Left ventricle myocardium inferior (tissue), 1 donor: ENCODE measurements around the gene MRS2. TPM values are rescaled to one million over a fixed set of nuclear protein-coding genes. Genes with fewer than 3 reads are reported as not detected.

Experiments used
- DNase-seq: peaks from one replicate; pipeline ENCODE4 v3.0.0-alpha.2; 2020
- H3K27ac ChIP-seq: fragments of 200-600 bp; replicated peaks from 2 replicates; pipeline ENCODE4 v1.8.0; 2021
- H3K27me3 ChIP-seq: fragments of 200-600 bp; 2 replicates; pipeline ENCODE4 v1.8.0; 2021; ENCODE audit warnings: low read depth
- H3K36me3 ChIP-seq: fragments of 200-600 bp; 2 replicates; pipeline ENCODE4 v1.8.0; 2021
- H3K4me1 ChIP-seq: fragments of 200-600 bp; 2 replicates; pipeline ENCODE4 v1.8.0; 2021
- H3K4me3 ChIP-seq: fragments of 200-600 bp; 2 replicates; pipeline ENCODE4 v1.8.0; 2021; ENCODE audit warnings: mild to moderate bottlenecking, moderate library complexity
- H3K9me3 ChIP-seq: fragments of 200-600 bp; replicated peaks from 2 replicates; pipeline ENCODE4 v1.8.0; 2021
- intact Hi-C: fragments of 100-400 bp; cut with micrococcal nuclease; formaldehyde crosslinking; loops from one replicate; pipeline ENCODE4 v1.11.0; 2022
- total RNA-seq: library from RNA; stranded (reverse); fragmentation: NEBNext Ultra II Directional; extraction: Animal tissue kit (Norgen Biotek cat#: 25700); gene quantifications from one replicate; pipeline ENCODE4 v1.2.1, GENCODE V29; 2021
- TF ChIP-seq, protein P1 (sequence below): fragments of 200-600 bp; IDR thresholded peaks from 2 replicates; pipeline ENCODE4 v1.8.0; 2021; ENCODE audit warnings: antibody characterized with exemption, mild to moderate bottlenecking, borderline replicate concordance
- donor health status: DM: no; HTN: yes; CAD: no; lungs with severe emphysema.

MRS2 gene
- total RNA-seq, 1 donor from 2014 or later = 44.7 TPM

DNA sequence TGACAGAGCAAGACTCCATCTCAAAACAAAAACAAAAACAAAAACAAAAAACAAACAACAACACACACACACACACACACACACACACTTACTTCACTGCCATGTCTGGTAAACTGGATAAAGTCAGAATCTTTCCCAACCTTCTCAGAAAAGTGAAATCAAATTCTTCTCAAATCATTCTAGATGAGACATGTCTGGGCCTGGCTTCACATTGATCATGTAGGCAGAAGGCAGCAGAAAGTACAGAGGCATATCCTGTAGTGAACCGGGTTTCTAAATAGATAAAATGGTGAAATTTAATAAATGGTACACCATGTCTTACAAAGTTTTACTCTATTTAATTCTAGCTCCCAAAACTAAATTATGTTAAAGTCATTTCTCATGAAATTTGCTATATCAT is 14.9 kb upstream of the MRS2 start:
- Histone ChIP-seq H3K27me3 (peaks cover 8% of the 10 kb centered on the region), H3K9me3 (no peaks in the 10 kb centered on the region), H3K4me3 (no peak overlapping the region), H3K36me3 (no peaks in the 10 kb centered on the region), H3K4me1 (no peaks in the 10 kb centered on the region), H3K27ac (no peak overlapping the region)
- intact Hi-C loops = no loop called here
- TF ChIP-seq, protein P1, sequence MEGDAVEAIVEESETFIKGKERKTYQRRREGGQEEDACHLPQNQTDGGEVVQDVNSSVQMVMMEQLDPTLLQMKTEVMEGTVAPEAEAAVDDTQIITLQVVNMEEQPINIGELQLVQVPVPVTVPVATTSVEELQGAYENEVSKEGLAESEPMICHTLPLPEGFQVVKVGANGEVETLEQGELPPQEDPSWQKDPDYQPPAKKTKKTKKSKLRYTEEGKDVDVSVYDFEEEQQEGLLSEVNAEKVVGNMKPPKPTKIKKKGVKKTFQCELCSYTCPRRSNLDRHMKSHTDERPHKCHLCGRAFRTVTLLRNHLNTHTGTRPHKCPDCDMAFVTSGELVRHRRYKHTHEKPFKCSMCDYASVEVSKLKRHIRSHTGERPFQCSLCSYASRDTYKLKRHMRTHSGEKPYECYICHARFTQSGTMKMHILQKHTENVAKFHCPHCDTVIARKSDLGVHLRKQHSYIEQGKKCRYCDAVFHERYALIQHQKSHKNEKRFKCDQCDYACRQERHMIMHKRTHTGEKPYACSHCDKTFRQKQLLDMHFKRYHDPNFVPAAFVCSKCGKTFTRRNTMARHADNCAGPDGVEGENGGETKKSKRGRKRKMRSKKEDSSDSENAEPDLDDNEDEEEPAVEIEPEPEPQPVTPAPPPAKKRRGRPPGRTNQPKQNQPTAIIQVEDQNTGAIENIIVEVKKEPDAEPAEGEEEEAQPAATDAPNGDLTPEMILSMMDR = no peak
- no peak for DNase-seq

DNA sequence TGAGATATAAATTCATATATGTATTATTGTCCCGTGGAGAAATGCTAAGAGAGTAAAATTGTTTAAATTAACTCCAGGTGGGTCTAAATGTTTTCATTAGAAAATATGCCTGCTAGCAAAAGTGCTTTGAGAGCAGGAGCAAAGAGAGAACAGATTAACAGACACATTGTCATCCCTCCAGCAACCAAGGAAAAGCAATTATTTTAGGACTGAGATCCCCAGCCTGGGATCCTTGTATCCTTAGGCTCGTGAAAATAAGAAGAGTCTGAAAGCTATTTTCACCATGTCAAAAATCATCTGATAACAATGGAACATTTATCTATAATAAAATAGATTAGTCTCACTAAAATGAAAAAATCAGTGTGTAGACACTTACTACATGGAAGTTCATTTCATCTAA is 11.5 kb upstream of the MRS2 start:
- Histone ChIP-seq H3K4me1 (no peaks in the 10 kb centered on the region), H3K36me3 (no peaks in the 10 kb centered on the region), H3K27ac (no peak overlapping the region), H3K9me3 (no peaks in the 10 kb centered on the region), H3K27me3 (peaks cover 26% of the 10 kb centered on the region), H3K4me3 (no peak overlapping the region)
- DNase-seq = no peak
- intact Hi-C loops = no loop called here
- TF ChIP-seq, protein P1 = no peak

DNA sequence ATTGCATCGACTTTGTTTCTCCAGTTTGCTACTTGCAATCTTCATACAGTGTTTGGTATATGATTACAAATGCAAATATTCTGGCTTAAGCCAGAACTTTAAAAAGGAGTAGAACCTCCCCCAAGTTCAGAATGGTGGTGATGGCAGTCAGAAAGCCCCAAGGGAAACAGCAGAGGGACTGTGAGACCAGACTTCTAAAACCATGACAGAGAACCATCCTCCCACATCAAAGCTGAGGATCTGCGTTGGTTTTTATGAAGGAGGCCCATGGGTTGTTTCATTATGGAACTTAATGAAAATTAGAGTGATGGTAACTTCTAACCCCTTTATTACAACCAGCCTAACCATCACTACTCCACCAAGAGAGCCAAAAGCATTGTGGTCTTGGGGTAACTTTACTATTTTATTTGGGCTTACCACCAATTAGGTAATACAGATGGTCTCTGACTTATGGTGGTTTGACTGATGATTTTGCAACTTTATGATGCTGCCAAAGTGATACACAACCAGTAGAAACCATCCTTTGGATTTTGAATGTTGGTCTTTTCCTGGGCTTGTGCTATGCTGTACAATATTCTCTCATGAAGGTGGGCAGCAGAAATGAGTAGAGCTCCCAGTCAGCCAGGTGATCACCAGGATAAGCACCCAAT is 10.9 kb upstream of the MRS2 start:
- DNase-seq = no peak
- Histone ChIP-seq H3K27ac (no peak overlapping the region), H3K27me3 (peaks cover 33% of the 10 kb centered on the region), H3K4me3 (no peak overlapping the region), H3K9me3 (peaks cover 4% of the 10 kb centered on the region), H3K4me1 (no peaks in the 10 kb centered on the region), H3K36me3 (no peaks in the 10 kb centered on the region)
- intact Hi-C loops = no loop called here
- TF ChIP-seq, protein P1 = no peak

DNA sequence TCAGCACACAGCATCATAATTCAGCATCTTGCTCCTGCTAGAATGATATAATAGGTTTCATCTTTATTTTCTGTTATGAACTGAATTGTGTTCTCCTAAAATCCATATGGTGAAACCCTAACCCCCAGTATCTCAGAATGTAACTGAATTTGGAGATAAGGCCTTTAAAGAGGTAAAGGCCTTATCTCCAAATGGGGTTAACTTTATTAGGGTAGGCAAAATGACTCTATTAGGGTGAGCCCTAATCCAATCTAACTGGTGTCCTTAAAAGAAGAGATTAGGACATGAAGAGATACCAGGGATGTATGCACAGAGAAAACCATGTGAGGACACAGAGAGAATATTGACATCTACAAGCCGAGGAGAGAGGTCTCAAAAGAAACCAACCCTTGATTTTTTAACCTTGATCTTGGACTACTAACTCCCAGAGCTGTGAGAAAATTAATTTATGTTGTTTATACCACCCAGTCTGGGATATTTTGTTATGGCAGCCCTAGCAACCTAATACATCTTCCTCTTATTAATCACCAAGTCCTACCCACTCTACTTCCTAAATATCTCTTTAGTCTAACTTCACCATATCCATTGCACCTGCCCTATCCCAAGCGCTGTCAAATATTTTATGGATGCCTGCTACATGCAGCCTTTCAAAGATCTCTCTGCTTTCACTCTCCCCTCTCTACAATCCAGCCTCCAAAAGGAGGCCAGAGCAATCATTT is 8.5 kb upstream of the MRS2 start:
- Histone ChIP-seq H3K4me3 (no peak overlapping the region), H3K27ac (no peak overlapping the region), H3K27me3 (peaks cover 41% of the 10 kb centered on the region), H3K4me1 (no peaks in the 10 kb centered on the region), H3K36me3 (no peaks in the 10 kb centered on the region), H3K9me3 (peaks cover 4% of the 10 kb centered on the region)
- no peak for DNase-seq
- TF ChIP-seq, protein P1 = no peak
- intact Hi-C loops = no loop called here

DNA sequence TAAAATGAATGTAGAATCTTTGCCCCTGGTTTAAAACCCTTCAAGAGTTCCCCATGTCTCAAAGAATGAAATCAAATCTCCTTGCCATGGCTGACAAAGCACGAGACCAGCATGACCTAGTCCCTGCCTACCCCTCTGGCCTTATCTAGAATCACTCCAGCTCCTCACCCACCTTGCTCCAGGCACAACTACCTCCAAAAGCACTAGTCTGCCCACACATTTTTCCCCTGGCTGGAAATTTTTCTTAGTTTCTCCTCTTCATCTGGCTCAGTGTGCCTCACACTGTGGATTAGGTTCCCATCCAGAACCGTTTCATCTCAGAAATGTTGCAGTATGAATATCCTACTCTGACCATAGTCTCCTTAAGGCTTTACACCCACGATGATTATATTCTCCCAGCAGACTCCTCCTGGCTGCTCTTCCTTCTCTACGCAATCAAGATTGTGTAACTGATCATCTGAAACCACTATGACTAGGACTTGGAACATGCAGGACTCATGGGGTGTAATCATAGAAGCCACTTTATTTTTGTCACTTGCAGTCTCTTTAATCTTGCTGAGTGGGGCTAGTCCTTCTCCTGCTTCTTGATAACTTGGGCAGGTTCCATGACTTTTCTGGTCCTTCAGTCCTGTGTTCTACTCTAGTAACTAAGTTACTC is 7.8 kb upstream of the MRS2 start:
- TF ChIP-seq, protein P1 = no peak
- Histone ChIP-seq H3K9me3 (peaks cover 4% of the 10 kb centered on the region), H3K4me3 (no peak overlapping the region), H3K27ac (no peak overlapping the region), H3K27me3 (peaks cover 48% of the 10 kb centered on the region), H3K36me3 (no peaks in the 10 kb centered on the region), H3K4me1 (no peaks in the 10 kb centered on the region)
- DNase-seq = no peak
- intact Hi-C loops = no loop called here
